HEK293 (cell line): ENCODE measurements around the gene OTOP3.
"Not testable (repeated sequence)": the region's sequence is repeated elsewhere in the genome, so short reads cannot be mapped to it uniquely, and the experiment has no call there.

Experiments
- KLF16 ChIP-seq: fragments of 450-650 bp; formaldehyde crosslinking; IDR thresholded peaks from 2 replicates; pipeline ENCODE4 v1.5.1; 2017; ENCODE audit warnings: missing biosample characterization, missing genetic modification characterization
- PRDM4 ChIP-seq: fragments of 450-650 bp; formaldehyde crosslinking; IDR thresholded peaks from 2 replicates; pipeline ENCODE4 v1.5.1; 2017; ENCODE audit warnings: missing biosample characterization, missing genetic modification characterization
- SALL2 ChIP-seq: fragments of 450-650 bp; formaldehyde crosslinking; IDR thresholded peaks from 2 replicates; pipeline ENCODE4 v1.5.0; 2017; ENCODE audit warnings: missing biosample characterization, mild to moderate bottlenecking, missing genetic modification characterization, borderline replicate concordance
- ZFHX2 ChIP-seq: fragments of 450-650 bp; formaldehyde crosslinking; conservative IDR thresholded peaks from 2 replicates; pipeline ENCODE4 v1.5.1; 2016; ENCODE audit warnings: missing biosample characterization, missing genetic modification characterization
- ZNF121 ChIP-seq: fragments of 450-650 bp; formaldehyde crosslinking; IDR thresholded peaks from 2 replicates; pipeline ENCODE4 v1.5.1; 2016; ENCODE audit warnings: missing biosample characterization, missing genetic modification characterization
- ZNF140 ChIP-seq: fragments of 450-650 bp; formaldehyde crosslinking; IDR thresholded peaks from 2 replicates; pipeline ENCODE4 v1.5.1; 2016; ENCODE audit warnings: missing biosample characterization, missing genetic modification characterization
- ZNF391 ChIP-seq: fragments of 450-650 bp; formaldehyde crosslinking; IDR thresholded peaks from 2 replicates; pipeline ENCODE4 v1.5.1; 2016; ENCODE audit warnings: low read depth, missing biosample characterization, missing genetic modification characterization, borderline replicate concordance
- ZNF510 ChIP-seq: fragments of 450-650 bp; formaldehyde crosslinking; IDR thresholded peaks from 2 replicates; pipeline ENCODE4 v1.5.1; 2018; ENCODE audit warnings: mild to moderate bottlenecking, missing genetic modification characterization, missing biosample characterization; ENCODE audit not compliant: insufficient replicate concordance
- ZXDB ChIP-seq: fragments of 450-650 bp; formaldehyde crosslinking; IDR thresholded peaks from 2 replicates; pipeline ENCODE4 v1.5.1; 2016; ENCODE audit warnings: missing biosample characterization, missing genetic modification characterization
- TF ChIP-seq, protein P1 (sequence below): fragments of 450-650 bp; formaldehyde crosslinking; IDR thresholded peaks from 2 replicates; pipeline ENCODE4 v1.5.1; 2016; ENCODE audit warnings: missing biosample characterization, missing genetic modification characterization
- TF ChIP-seq, protein P2 (sequence below): fragments of 450-650 bp; formaldehyde crosslinking; IDR thresholded peaks from 2 replicates; pipeline ENCODE4 v1.5.1; 2016; ENCODE audit warnings: missing biosample characterization, missing genetic modification characterization, low read depth

DNA sequence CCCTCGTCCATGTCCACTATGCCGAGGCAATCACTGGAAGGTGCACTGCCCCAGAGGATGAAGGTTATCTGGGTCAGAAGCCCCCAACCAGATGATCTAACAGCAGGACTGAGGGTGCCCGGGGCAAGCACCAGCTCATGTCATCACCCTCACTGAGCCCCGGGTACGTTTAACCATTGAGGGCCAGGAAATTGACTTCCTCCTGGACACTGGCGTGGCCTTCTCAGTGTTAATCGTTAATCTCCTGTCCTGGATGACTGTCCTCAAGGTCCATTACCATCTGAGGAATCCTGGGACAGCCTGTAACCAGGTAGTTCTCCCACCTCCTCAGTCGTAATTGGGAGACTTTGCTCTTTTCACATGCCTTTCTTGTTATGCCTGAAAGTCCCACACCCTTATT lies 24.3 kb upstream of the OTOP3 start:
- TF ChIP-seq SALL2 (tag by site-specific recombination); ZNF391; PRDM4; ZNF121; ZXDB; ZNF510; ZFHX2; ZNF140 (tag by site-specific recombination); KLF16 (tag by site-specific recombination): not testable (repeated sequence)
- TF ChIP-seq, protein P1, sequence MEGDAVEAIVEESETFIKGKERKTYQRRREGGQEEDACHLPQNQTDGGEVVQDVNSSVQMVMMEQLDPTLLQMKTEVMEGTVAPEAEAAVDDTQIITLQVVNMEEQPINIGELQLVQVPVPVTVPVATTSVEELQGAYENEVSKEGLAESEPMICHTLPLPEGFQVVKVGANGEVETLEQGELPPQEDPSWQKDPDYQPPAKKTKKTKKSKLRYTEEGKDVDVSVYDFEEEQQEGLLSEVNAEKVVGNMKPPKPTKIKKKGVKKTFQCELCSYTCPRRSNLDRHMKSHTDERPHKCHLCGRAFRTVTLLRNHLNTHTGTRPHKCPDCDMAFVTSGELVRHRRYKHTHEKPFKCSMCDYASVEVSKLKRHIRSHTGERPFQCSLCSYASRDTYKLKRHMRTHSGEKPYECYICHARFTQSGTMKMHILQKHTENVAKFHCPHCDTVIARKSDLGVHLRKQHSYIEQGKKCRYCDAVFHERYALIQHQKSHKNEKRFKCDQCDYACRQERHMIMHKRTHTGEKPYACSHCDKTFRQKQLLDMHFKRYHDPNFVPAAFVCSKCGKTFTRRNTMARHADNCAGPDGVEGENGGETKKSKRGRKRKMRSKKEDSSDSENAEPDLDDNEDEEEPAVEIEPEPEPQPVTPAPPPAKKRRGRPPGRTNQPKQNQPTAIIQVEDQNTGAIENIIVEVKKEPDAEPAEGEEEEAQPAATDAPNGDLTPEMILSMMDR (tag by site-specific recombination): not testable (repeated sequence)
- TF ChIP-seq, protein P2, sequence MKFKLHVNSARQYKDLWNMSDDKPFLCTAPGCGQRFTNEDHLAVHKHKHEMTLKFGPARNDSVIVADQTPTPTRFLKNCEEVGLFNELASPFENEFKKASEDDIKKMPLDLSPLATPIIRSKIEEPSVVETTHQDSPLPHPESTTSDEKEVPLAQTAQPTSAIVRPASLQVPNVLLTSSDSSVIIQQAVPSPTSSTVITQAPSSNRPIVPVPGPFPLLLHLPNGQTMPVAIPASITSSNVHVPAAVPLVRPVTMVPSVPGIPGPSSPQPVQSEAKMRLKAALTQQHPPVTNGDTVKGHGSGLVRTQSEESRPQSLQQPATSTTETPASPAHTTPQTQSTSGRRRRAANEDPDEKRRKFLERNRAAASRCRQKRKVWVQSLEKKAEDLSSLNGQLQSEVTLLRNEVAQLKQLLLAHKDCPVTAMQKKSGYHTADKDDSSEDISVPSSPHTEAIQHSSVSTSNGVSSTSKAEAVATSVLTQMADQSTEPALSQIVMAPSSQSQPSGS (tag by site-specific recombination): not testable (repeated sequence)
